Measurements from ENCODE around the gene CHCHD6.

Gene CHCHD6

GRCh38 chr3:126859415-126860246 is 155.6 kb downstream of the CHCHD6 start:
- no peak for DNase-seq (ENCODE audit: low read depth)

GRCh38 chr3:126865736-126866135 is 161.7 kb downstream of the CHCHD6 start:
- DNase-seq (ENCODE audit: low read depth): no peak

GRCh38 chr3:126866175-126866759 is 162.2 kb downstream of the CHCHD6 start:
- no peak for DNase-seq (ENCODE audit: low read depth)

GRCh38 chr3:126867190-126867862 is 163.3 kb downstream of the CHCHD6 start:
- no peak for DNase-seq (ENCODE audit: low read depth)

- no peak for DNase-seq (ENCODE audit: low read depth)
Observed at GRCh38 chr3:126867863-126868200, 163.8 kb downstream of the CHCHD6 start.

GRCh38 chr3:126870608-126871210 is 166.7 kb downstream of the CHCHD6 start:
- no peak for DNase-seq (ENCODE audit: low read depth)

- no peak for DNase-seq (ENCODE audit: low read depth)
Observed at GRCh38 chr3:126872701-126873342, 168.8 kb downstream of the CHCHD6 start.

GRCh38 chr3:126873416-126873815 is 169.4 kb downstream of the CHCHD6 start:
- no peak for DNase-seq (ENCODE audit: low read depth)

GRCh38 chr3:126878664-126879063 is 174.6 kb downstream of the CHCHD6 start:
- DNase-seq (ENCODE audit: low read depth): no peak

- no peak for DNase-seq (ENCODE audit: low read depth)
Observed at GRCh38 chr3:126880901-126881300, 176.9 kb downstream of the CHCHD6 start.

- no peak for DNase-seq (ENCODE audit: low read depth)
Observed at GRCh38 chr3:126881861-126882260, 177.8 kb downstream of the CHCHD6 start.

- DNase-seq (ENCODE audit: low read depth): no peak
Observed at GRCh38 chr3:126883241-126883640, 179.2 kb downstream of the CHCHD6 start.

GRCh38 chr3:126885425-126885824 is 181.4 kb downstream of the CHCHD6 start:
- no peak for DNase-seq (ENCODE audit: low read depth)

- DNase-seq (ENCODE audit: low read depth): no peak
Observed at GRCh38 chr3:126886217-126886616, 182.2 kb downstream of the CHCHD6 start.

GRCh38 chr3:126887686-126888085 is 183.6 kb downstream of the CHCHD6 start:
- DNase-seq (ENCODE audit: low read depth): no peak

- no peak for DNase-seq (ENCODE audit: low read depth)
Observed at GRCh38 chr3:126888186-126888760, 184.2 kb downstream of the CHCHD6 start.

- DNase-seq (ENCODE audit: low read depth): no peak
Observed at GRCh38 chr3:126889276-126890201, 185.5 kb downstream of the CHCHD6 start.

- no peak for DNase-seq (ENCODE audit: low read depth)
Observed at GRCh38 chr3:126891141-126891540, 187.1 kb downstream of the CHCHD6 start.

- no peak for DNase-seq (ENCODE audit: low read depth)
Observed at GRCh38 chr3:126891791-126892190, 187.8 kb downstream of the CHCHD6 start.

GRCh38 chr3:126893651-126894050 is 189.6 kb downstream of the CHCHD6 start:
- DNase-seq (ENCODE audit: low read depth): no peak

GRCh38 chr3:126894475-126894874 is 190.4 kb downstream of the CHCHD6 start:
- no peak for DNase-seq (ENCODE audit: low read depth)

All from activated T-helper 1 cell treated with Interleukin-2 at 50 U/mL for 16 hours (primary cell).